Endodermal cell (in vitro differentiated cells): ENCODE results near the gene DEGS2. TPM values are rescaled to one million over a fixed set of nuclear protein-coding genes. Genes with fewer than 3 reads are reported as not detected.

Experiments used
- DNase-seq: peaks from one replicate; pipeline ENCODE4 v3.0.0-alpha.2; 2017
- H3K27ac ChIP-seq: 2 replicates; pipeline ENCODE4 v1.5.1; 2013; ENCODE audit warnings: mild to moderate bottlenecking, low read depth, low read length, moderate library complexity
- H3K27me3 ChIP-seq: 2 replicates; pipeline ENCODE4 v1.6.1; 2013; ENCODE audit warnings: mild to moderate bottlenecking, low read length, moderate library complexity; ENCODE audit not compliant: insufficient read depth, control insufficient read depth, poor library complexity, severe bottlenecking
- H3K36me3 ChIP-seq: 2 replicates; pipeline ENCODE4 v1.7.0; 2013; ENCODE audit warnings: mild to moderate bottlenecking, low read length, moderate library complexity; ENCODE audit not compliant: control insufficient read depth, insufficient read depth
- H3K4me1 ChIP-seq: one replicate; pipeline ENCODE4 v1.7.0; 2013; ENCODE audit warnings: low read length; ENCODE audit not compliant: control insufficient read depth, insufficient read depth
- H3K4me3 ChIP-seq: 2 replicates; pipeline ENCODE4 v1.5.1; 2013; ENCODE audit warnings: mild to moderate bottlenecking, low read length, moderate library complexity
- H3K9ac ChIP-seq: 2 replicates; pipeline ENCODE4 v1.6.1; 2013; ENCODE audit warnings: mild to moderate bottlenecking, low read length, moderate library complexity; ENCODE audit not compliant: poor library complexity, severe bottlenecking; ENCODE audit errors: extremely low read depth
- H3K9me3 ChIP-seq: 2 replicates; pipeline ENCODE4 v1.6.1; 2013; ENCODE audit warnings: mild to moderate bottlenecking, low read length, moderate library complexity; ENCODE audit not compliant: control insufficient read depth
- H3K27ac Mint-ChIP-seq: 2 replicates; pipeline ENCODE4 v1.8.0; 2020; ENCODE audit warnings: mixed read lengths
- H3K27me3 Mint-ChIP-seq: 2 replicates; pipeline ENCODE4 v1.8.0; 2021; ENCODE audit warnings: mild to moderate bottlenecking, mixed read lengths; ENCODE audit not compliant: insufficient read depth
- H3K36me3 Mint-ChIP-seq: 2 replicates; pipeline ENCODE4 v1.8.0; 2020; ENCODE audit warnings: low read depth, mixed read lengths
- H3K4me1 Mint-ChIP-seq: 2 replicates; pipeline ENCODE4 v1.8.0; 2020; ENCODE audit warnings: mixed read lengths
- H3K4me3 Mint-ChIP-seq: 2 replicates; pipeline ENCODE4 v1.8.0; 2020; ENCODE audit warnings: mild to moderate bottlenecking, moderate library complexity, mixed read lengths
- H3K9me3 Mint-ChIP-seq: 2 replicates; pipeline ENCODE4 v1.8.0; 2020; ENCODE audit warnings: mild to moderate bottlenecking, mixed read lengths
- WGBS, 2 experiments: methylation state at CpG; one replicate each; pipeline versions ENCODE4 v1.1.5 to v1.1.7; 2013; ENCODE audit warnings: missing lambda C conversion rate in 2 of 2, mixed read lengths in 1 of 2; ENCODE audit not compliant: insufficient coverage in 1 of 2, insufficient read length in 1 of 2; 5-methylcytosine and 5-hydroxymethylcytosine counted together
- total RNA-seq, 2 donors: library from RNA; stranded (reverse); fragmentation: NEBNext Ultra II Directional in 1 of 2; extraction: Animal tissue kit (Norgen Biotek cat#: 25700) in 1 of 2; gene quantifications; 2 replicates in 1 of 2; 3 replicates in 1 of 2; pipeline ENCODE4 v1.2.1, GENCODE V29; 2021
- TF ChIP-seq, protein P1 (sequence below): fragments of 200-600 bp; sonication (generic); conservative IDR thresholded peaks from 2 replicates; pipeline ENCODE4 v1.5.0; 2021; ENCODE audit warnings: antibody characterized with exemption, mild to moderate bottlenecking

DEGS2 gene
- total RNA-seq, 2 donors from 2014 or later, result 0.18 to 0.24 TPM

DNA sequence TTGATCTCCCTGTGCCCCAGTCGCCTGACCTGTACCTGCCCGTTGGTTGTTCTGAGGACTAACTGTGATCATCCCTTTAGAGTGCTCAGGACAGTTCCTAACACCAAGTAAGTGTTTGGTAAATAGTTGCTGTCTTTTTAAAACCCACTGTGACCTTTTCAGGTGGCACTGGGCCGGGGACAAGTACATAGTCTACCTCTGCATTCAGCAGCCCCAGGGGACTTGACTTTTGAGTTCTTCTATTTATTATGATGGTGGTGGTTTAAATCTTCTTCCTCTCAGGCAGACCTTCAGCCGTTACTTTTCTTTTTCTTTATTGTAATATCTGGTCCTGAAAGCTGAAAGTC, 55.5 kb downstream of the DEGS2 start:
- Mint-ChIP-seq H3K36me3 (no peaks in the 10 kb centered on the region), H3K27me3 (no peaks in the 10 kb centered on the region), H3K4me3 (no peak overlapping the region), H3K27ac (no peak overlapping the region), H3K9me3 (no peaks in the 10 kb centered on the region), H3K4me1 (peaks cover 4% of the 10 kb centered on the region)
- H3K27me3 ChIP-seq, result no peaks in the 10 kb centered on the region
- no peaks in the 10 kb centered on the region for H3K4me1 ChIP-seq
- H3K4me3 ChIP-seq, result no peak overlapping the region
- no peak overlapping the region for H3K9ac ChIP-seq
- H3K36me3 ChIP-seq, result no peaks in the 10 kb centered on the region
- H3K9me3 ChIP-seq, result no peaks in the 10 kb centered on the region
- 93 to 100% methylated on average over 1 to 4 of the region's 4 CpGs for whole genome bisulfite sequencing, 2 experiments
- TF ChIP-seq, protein P1, sequence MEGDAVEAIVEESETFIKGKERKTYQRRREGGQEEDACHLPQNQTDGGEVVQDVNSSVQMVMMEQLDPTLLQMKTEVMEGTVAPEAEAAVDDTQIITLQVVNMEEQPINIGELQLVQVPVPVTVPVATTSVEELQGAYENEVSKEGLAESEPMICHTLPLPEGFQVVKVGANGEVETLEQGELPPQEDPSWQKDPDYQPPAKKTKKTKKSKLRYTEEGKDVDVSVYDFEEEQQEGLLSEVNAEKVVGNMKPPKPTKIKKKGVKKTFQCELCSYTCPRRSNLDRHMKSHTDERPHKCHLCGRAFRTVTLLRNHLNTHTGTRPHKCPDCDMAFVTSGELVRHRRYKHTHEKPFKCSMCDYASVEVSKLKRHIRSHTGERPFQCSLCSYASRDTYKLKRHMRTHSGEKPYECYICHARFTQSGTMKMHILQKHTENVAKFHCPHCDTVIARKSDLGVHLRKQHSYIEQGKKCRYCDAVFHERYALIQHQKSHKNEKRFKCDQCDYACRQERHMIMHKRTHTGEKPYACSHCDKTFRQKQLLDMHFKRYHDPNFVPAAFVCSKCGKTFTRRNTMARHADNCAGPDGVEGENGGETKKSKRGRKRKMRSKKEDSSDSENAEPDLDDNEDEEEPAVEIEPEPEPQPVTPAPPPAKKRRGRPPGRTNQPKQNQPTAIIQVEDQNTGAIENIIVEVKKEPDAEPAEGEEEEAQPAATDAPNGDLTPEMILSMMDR, result no peak
- H3K27ac ChIP-seq, result no peak overlapping the region
- DNase-seq, result no peak

DNA sequence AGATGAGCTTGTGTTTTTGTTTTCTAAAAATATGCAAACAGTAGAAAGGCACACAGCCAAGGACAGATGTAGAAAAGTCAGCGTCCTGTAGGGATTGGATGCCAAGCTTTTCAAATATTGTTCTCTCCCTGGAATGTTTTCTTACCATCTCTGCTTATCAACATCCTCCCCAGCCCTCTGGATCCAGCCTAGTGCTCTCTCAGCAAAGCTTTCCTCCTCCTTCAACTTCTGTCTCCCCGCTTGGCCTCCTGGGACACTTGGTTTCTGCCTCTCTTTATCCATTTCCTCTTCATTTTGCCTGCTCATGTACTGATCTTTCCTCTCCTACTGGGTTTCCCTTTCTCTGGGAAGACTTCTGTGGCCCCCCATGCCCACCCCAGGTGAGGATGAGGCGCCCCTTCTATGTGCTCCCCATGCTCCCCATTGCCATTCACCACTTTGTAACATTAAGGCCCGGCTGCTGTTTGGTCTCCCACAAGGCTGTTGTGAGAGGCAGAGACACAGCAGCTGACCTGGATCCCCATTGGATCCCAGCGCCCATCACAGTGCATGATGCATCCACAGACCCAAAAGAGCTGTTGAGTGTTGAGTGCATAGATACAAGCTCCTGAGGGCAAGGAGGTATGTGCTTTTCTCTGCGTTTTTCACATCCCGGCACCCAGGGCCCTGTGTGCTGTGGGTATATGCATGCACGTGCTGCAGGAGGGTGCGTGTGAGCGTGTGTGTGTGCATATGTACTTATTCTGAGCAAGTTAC, 56.0 kb downstream of the DEGS2 start:
- Mint-ChIP-seq H3K4me3 (no peak overlapping the region), H3K36me3 (no peaks in the 10 kb centered on the region), H3K9me3 (no peaks in the 10 kb centered on the region), H3K4me1 (peaks cover 1% of the 10 kb centered on the region), H3K27ac (no peak overlapping the region), H3K27me3 (no peaks in the 10 kb centered on the region)
- TF ChIP-seq, protein P1, result no peak
- DNase-seq, result no peak
- H3K27me3 ChIP-seq, result no peaks in the 10 kb centered on the region
- H3K27ac ChIP-seq, result no peak overlapping the region
- no peaks in the 10 kb centered on the region for H3K4me1 ChIP-seq
- no peak overlapping the region for H3K4me3 ChIP-seq
- WGBS, 2 experiments, result 96% methylated on average over 7 to 10 of the region's 10 CpGs
- peaks cover 5% of the 10 kb centered on the region for H3K36me3 ChIP-seq
- H3K9ac ChIP-seq, result no peak overlapping the region
- H3K9me3 ChIP-seq, result no peaks in the 10 kb centered on the region

DNA sequence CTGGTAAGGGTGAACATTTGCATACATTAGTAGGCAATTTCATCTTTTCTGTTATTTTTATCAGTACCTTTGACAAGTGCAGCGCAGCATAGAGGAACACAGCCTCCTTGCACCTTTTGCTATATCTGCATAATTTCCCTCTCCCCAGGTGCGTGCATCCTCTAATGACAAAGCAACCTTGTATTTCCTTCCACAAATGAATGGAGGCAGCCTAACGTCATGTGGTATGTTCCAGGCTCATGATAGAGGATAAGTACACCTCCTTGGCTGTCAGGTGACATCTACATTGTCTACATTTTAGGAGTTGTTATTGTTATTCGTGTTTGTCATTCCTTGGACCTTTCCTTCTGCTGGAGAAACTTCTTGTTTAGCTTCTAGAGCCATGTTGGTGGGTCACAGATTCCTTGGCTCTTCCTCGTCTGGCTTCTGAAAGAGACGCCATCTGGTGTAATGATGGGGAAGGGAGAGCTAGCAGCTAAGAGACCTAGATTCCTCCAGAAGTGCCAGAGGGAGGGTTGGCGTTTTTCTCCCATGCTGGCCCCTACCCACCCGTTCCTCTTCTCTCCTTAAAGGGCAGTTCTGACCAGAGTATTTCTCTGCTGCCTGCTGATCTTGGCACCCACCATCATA, 57.2 kb downstream of the DEGS2 start:
- Mint-ChIP-seq H3K4me3 (no peak overlapping the region), H3K36me3 (no peaks in the 10 kb centered on the region), H3K27me3 (no peaks in the 10 kb centered on the region), H3K4me1 (no peaks in the 10 kb centered on the region), H3K27ac (no peak overlapping the region), H3K9me3 (no peaks in the 10 kb centered on the region)
- WGBS, 2 experiments, result 88 to 89% methylated on average over 5 to 8 of the region's 8 CpGs
- DNase-seq, result no peak
- no peak overlapping the region for H3K27ac ChIP-seq
- no peak overlapping the region for H3K9ac ChIP-seq
- H3K36me3 ChIP-seq, result peaks cover 6% of the 10 kb centered on the region
- H3K4me1 ChIP-seq, result no peaks in the 10 kb centered on the region
- no peaks in the 10 kb centered on the region for H3K9me3 ChIP-seq
- TF ChIP-seq, protein P1, result peak; percentile 40
- H3K4me3 ChIP-seq, result no peak overlapping the region
- H3K27me3 ChIP-seq, result no peaks in the 10 kb centered on the region
